ENCODE measurements around the gene MFN2.
A peak's percentile ranks its signal among the peaks of the same experiment; 100 is the strongest.
"Not testable (repeated sequence)": the region's sequence is repeated elsewhere in the genome, so short reads cannot be mapped to it uniquely, and the experiment has no call there.

The MFN2 gene

GRCh38 chr1:12019858-12020509, 39.7 kb downstream of the MFN2 start:
- DNase-seq = no peak

GRCh38 chr1:12021616-12022015, 41.4 kb downstream of the MFN2 start:
- no peak for DNase-seq

GRCh38 chr1:12022036-12022435, 41.8 kb downstream of the MFN2 start:
- DNase-seq = no peak

- DNase-seq = no peak
These were observed 46.3 kb downstream of the MFN2 start for GRCh38 chr1:12026586-12026985.

GRCh38 chr1:12028248-12028647, 48.0 kb downstream of the MFN2 start:
- DNase-seq = no peak

- no peak for DNase-seq
These were observed 48.8 kb downstream of the MFN2 start for GRCh38 chr1:12028957-12029511.

- DNase-seq = no peak
These were observed 49.6 kb downstream of the MFN2 start for GRCh38 chr1:12029720-12030339.

- peak in 10 of 58 donors; percentile 4 to 30 (median 13) for DNase-seq
These were observed 51.1 kb downstream of the MFN2 start for GRCh38 chr1:12031039-12031980.

GRCh38 chr1:12032161-12032621, 51.9 kb downstream of the MFN2 start:
- DNase-seq = no peak

- not testable (repeated sequence) for DNase-seq
These were observed 53.2 kb downstream of the MFN2 start for GRCh38 chr1:12033441-12033840.

GRCh38 chr1:12034381-12034801, 54.1 kb downstream of the MFN2 start:
- peak in 13 of 58 donors; percentile 4 to 71 (median 15) for DNase-seq

GRCh38 chr1:12035312-12035711, 55.1 kb downstream of the MFN2 start:
- DNase-seq = no peak

GRCh38 chr1:12037486-12038355, 57.5 kb downstream of the MFN2 start:
- no peak for DNase-seq

- DNase-seq = no peak
These were observed 58.3 kb downstream of the MFN2 start for GRCh38 chr1:12038356-12039163.

GRCh38 chr1:12039164-12039525, 58.9 kb downstream of the MFN2 start:
- DNase-seq = no peak

GRCh38 chr1:12039824-12040456, 59.7 kb downstream of the MFN2 start:
- DNase-seq = not testable (repeated sequence)

- no peak for DNase-seq
These were observed 60.3 kb downstream of the MFN2 start for GRCh38 chr1:12040457-12041051.

- peak in 1 of 58 donors; percentile 25 for DNase-seq
These were observed 64.1 kb downstream of the MFN2 start for GRCh38 chr1:12044187-12044877.
